ENCODE data around the gene ABLIM1. TPM values are rescaled to one million over a fixed set of nuclear protein-coding genes. Genes with fewer than 3 reads are reported as not detected.

Gene ABLIM1
- total and polyA plus RNA-seq, 10 of the 15 experiments (the other 5 are each of a cell fraction or from before 2014, with no cell fraction given), result 14.2 to 50.5 (median 28.1) TPM

DNA sequence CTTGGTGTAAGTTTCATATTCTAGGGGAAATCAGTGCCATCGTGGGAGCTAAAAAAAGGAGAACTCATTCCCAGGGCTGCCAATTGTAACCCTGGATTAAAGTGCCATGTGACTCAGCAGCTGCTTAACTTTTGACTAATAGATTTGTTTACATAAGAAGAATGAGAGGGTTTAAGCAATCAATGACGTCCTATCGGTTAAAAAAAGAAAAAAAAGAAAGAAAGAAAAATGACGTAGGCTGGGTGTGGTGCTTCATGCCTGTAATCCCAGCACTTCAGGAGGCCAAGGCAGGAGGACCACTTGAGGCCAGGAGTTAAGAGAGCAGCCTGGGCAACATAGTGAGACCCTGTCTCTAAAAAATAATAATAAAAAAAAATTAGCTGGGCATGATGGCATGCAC is 137.6 kb downstream of the ABLIM1 start:
- no peak for DNase-seq (ENCODE audit: low read depth, low spot score)
- no peaks in the 10 kb centered on the region for H4K20me1 ChIP-seq (ENCODE audit: control insufficient read depth, insufficient read depth)
- no peak overlapping the region for H3K4me2 ChIP-seq (ENCODE audit: control insufficient read depth, insufficient read depth)
- no peaks in the 10 kb centered on the region; a peak in 1 of 4 replicates for H3K27me3 ChIP-seq (replicated peaks in 1 of 2; ENCODE audit: control insufficient read depth in 2 of 2, insufficient read depth in 2 of 2, low read length in 1 of 2)
- H3K4me3 ChIP-seq, result no peak overlapping the region
- SMC1A ChIA-PET (ENCODE audit: uncharacterized antibody, unreplicated experiment), result interaction anchor here (1.2 kb wide), 1 partner anchor 10 kb away, joined by 3 read pairs; no protein-coding TSS in a partner anchor
- no peaks in the 10 kb centered on the region for H3K4me1 ChIP-seq (ENCODE audit: control insufficient read depth, insufficient read depth, low read length)
- ATAC-seq, result peak; percentile 16; the same call in 2 of the 3 replicates
- RAD21 ChIA-PET (ENCODE audit: unreplicated experiment), result interaction anchor here (1.0 kb wide), 1 partner anchor 24 kb away, joined by 3 read pairs; no protein-coding TSS in a partner anchor
- peaks cover 1% of the 10 kb centered on the region for H3K79me2 ChIP-seq (ENCODE audit: control insufficient read depth, insufficient read depth, low read length)
- 66% methylated on average over 4 of the region's 4 CpGs for WGBS (ENCODE audit: insufficient coverage, insufficient replicate concordance, low lambda C conversion rate, missing lambda C conversion rate)
- no TSS peak for BruUV-seq (replicated peaks)
- H3K9me3 ChIP-seq (replicated peaks; ENCODE audit: control insufficient read depth, insufficient read depth, low read length), result no peaks in the 10 kb centered on the region
- no peaks in the 10 kb centered on the region for H3K36me3 ChIP-seq (ENCODE audit: control insufficient read depth in 2 of 2, insufficient read depth in 2 of 2, low read length in 1 of 2)
- no peak overlapping the region for H3K27ac ChIP-seq (ENCODE audit: control insufficient read depth, insufficient read depth)
- no peak overlapping the region for H3K9ac ChIP-seq (ENCODE audit: control insufficient read depth, insufficient read depth, low read length)
- CTCF ChIA-PET, result interaction anchor here (0.9 kb wide), 1 partner anchor 63 kb away, joined by 4 read pairs; no protein-coding TSS in a partner anchor
- POLR2A ChIA-PET, result no interaction called here
- no peak for FAIRE-seq
- in situ Hi-C loops (cut with MboI), result no loop called here
- intact Hi-C loops (cut with micrococcal nuclease; ENCODE audit: unreplicated experiment), result no loop called here
- TF ChIP-seq FOXM1 (IDR thresholded peaks at IDR 0.05; ENCODE audit: low read depth, low read length) (no peak), ASH2L (IDR thresholded peaks at IDR 0.05; ENCODE audit: borderline replicate concordance, low read depth) (no peak), RAD51 (IDR thresholded peaks at IDR 0.05) (0 out of 2 replicates have a peak, but pooled peaks have one; percentile 31), JUNB (IDR thresholded peaks at IDR 0.05) (no peak), PAX5 (IDR thresholded peaks at IDR 0.05; ENCODE audit: borderline replicate concordance, low read depth, low read length) (no peak), HDAC6 (IDR thresholded peaks at IDR 0.05; ENCODE audit: unreplicated experiment) (no peak), EED (IDR thresholded peaks at IDR 0.05; ENCODE audit: low read depth) (no peak), ZZZ3 (IDR thresholded peaks at IDR 0.05; ENCODE audit: control insufficient read depth, insufficient read length, low read depth) (no peak), IKZF2 (IDR thresholded peaks at IDR 0.05) (0 out of 4 replicates have a peak, but pooled peaks of 1 of the 2 experiments have one; percentile 18), NR2C2 (IDR thresholded peaks at IDR 0.05; ENCODE audit: borderline replicate concordance, control insufficient read depth, insufficient read length, low read depth) (no peak)
- TF ChIP-seq, protein P1, sequence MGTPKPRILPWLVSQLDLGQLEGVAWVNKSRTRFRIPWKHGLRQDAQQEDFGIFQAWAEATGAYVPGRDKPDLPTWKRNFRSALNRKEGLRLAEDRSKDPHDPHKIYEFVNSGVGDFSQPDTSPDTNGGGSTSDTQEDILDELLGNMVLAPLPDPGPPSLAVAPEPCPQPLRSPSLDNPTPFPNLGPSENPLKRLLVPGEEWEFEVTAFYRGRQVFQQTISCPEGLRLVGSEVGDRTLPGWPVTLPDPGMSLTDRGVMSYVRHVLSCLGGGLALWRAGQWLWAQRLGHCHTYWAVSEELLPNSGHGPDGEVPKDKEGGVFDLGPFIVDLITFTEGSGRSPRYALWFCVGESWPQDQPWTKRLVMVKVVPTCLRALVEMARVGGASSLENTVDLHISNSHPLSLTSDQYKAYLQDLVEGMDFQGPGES (IDR thresholded peaks at IDR 0.05), result no peak
- TF ChIP-seq, protein P2, sequence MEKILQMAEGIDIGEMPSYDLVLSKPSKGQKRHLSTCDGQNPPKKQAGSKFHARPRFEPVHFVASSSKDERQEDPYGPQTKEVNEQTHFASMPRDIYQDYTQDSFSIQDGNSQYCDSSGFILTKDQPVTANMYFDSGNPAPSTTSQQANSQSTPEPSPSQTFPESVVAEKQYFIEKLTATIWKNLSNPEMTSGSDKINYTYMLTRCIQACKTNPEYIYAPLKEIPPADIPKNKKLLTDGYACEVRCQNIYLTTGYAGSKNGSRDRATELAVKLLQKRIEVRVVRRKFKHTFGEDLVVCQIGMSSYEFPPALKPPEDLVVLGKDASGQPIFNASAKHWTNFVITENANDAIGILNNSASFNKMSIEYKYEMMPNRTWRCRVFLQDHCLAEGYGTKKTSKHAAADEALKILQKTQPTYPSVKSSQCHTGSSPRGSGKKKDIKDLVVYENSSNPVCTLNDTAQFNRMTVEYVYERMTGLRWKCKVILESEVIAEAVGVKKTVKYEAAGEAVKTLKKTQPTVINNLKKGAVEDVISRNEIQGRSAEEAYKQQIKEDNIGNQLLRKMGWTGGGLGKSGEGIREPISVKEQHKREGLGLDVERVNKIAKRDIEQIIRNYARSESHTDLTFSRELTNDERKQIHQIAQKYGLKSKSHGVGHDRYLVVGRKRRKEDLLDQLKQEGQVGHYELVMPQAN (conservative IDR thresholded peaks at IDR 0.05), result no peak
- no peak overlapping the region for H2AFZ ChIP-seq (ENCODE audit: control insufficient read depth, low read depth, low read length)
